H9 (cell line): ENCODE results near the gene SMYD5. TPM values are rescaled to one million over a fixed set of nuclear protein-coding genes. Genes with fewer than 3 reads are reported as not detected.

Source experiments
- DNase-seq: peaks from one replicate; pipeline ENCODE4 v3.0.0-alpha.2; 2017
- H2AFZ ChIP-seq: one replicate; pipeline ENCODE4 v1.6.1; 2013; ENCODE audit warnings: mild to moderate bottlenecking, low read length, control low read depth, moderate library complexity
- H2AK5ac ChIP-seq: 2 replicates; pipeline ENCODE4 v1.6.1; 2013; ENCODE audit warnings: low read length, control low read depth, mixed read lengths; ENCODE audit not compliant: insufficient read length
- H2BK120ac ChIP-seq: one replicate; pipeline ENCODE4 v1.6.1; 2013; ENCODE audit warnings: low read depth, mild to moderate bottlenecking, low read length, control low read depth, inconsistent platforms; ENCODE audit not compliant: poor library complexity, severe bottlenecking
- H2BK12ac ChIP-seq: 2 replicates; pipeline ENCODE4 v1.6.1; 2013; ENCODE audit warnings: low read length, control low read depth, mixed read lengths, low read depth; ENCODE audit not compliant: insufficient read length
- H2BK15ac ChIP-seq: 2 replicates; pipeline ENCODE4 v1.6.1; 2013; ENCODE audit warnings: low read depth, low read length, control low read depth
- H2BK20ac ChIP-seq: one replicate; pipeline ENCODE4 v1.6.1; 2013; ENCODE audit warnings: low read depth, mild to moderate bottlenecking, low read length, control low read depth, inconsistent platforms; ENCODE audit not compliant: poor library complexity, severe bottlenecking
- H2BK5ac ChIP-seq: 2 replicates; pipeline ENCODE4 v1.6.1; 2013; ENCODE audit warnings: low read length, control low read depth, mixed read lengths; ENCODE audit not compliant: insufficient read length
- H3K14ac ChIP-seq: 2 replicates; pipeline ENCODE4 v1.6.1; 2013; ENCODE audit warnings: low read length, control low read depth; ENCODE audit not compliant: insufficient read depth
- H3K18ac ChIP-seq: 2 replicates; pipeline ENCODE4 v1.6.1; 2013; ENCODE audit warnings: low read depth, mild to moderate bottlenecking, mixed read lengths, low read length, control low read depth; ENCODE audit not compliant: insufficient read length
- H3K23ac ChIP-seq: 2 replicates; pipeline ENCODE4 v1.6.1; 2013; ENCODE audit warnings: low read length, control low read depth, mixed read lengths, low read depth; ENCODE audit not compliant: insufficient read length
- H3K23me2 ChIP-seq: 2 replicates; pipeline ENCODE4 v1.6.1; 2013; ENCODE audit warnings: low read depth, mild to moderate bottlenecking, mixed read lengths, low read length, control low read depth; ENCODE audit not compliant: insufficient read length, poor library complexity, severe bottlenecking
- H3K27ac ChIP-seq: 2 replicates; pipeline ENCODE4 v1.5.1; 2013; ENCODE audit warnings: low read length, control low read depth, mixed read lengths, low read depth; ENCODE audit not compliant: insufficient read length
- H3K27me3 ChIP-seq: 2 replicates; pipeline ENCODE4 v1.6.1; 2013; ENCODE audit warnings: low read length, control low read depth, inconsistent platforms; ENCODE audit not compliant: insufficient read depth
- H3K4ac ChIP-seq: 2 replicates; pipeline ENCODE4 v1.6.1; 2013; ENCODE audit warnings: low read depth, mild to moderate bottlenecking, control low read depth, inconsistent platforms, low read length, moderate library complexity
- H3K4me1 ChIP-seq: 2 replicates; pipeline ENCODE4 v1.6.1; 2013; ENCODE audit warnings: low read length, control low read depth, inconsistent platforms; ENCODE audit not compliant: insufficient read depth
- H3K4me2 ChIP-seq: 2 replicates; pipeline ENCODE4 v1.6.1; 2013; ENCODE audit warnings: low read length, control low read depth, mixed read lengths; ENCODE audit not compliant: insufficient read length, insufficient read depth
- H3K56ac ChIP-seq: 2 replicates; pipeline ENCODE4 v1.6.1; 2013; ENCODE audit warnings: low read depth, mild to moderate bottlenecking, mixed read lengths, low read length, control low read depth; ENCODE audit not compliant: insufficient read length
- H3K79me1 ChIP-seq: 2 replicates; pipeline ENCODE4 v1.6.1; 2013; ENCODE audit warnings: low read depth, mild to moderate bottlenecking, moderate library complexity, low read length, control low read depth, inconsistent platforms; ENCODE audit not compliant: insufficient read depth, poor library complexity, severe bottlenecking
- H3K79me2 ChIP-seq: 2 replicates; pipeline ENCODE4 v1.6.1; 2013; ENCODE audit warnings: low read length, control low read depth, inconsistent platforms; ENCODE audit not compliant: insufficient read depth
- H3K9ac ChIP-seq: 2 replicates; pipeline ENCODE4 v1.6.1; 2013; ENCODE audit warnings: low read length, control low read depth, mixed read lengths; ENCODE audit not compliant: insufficient read length; ENCODE audit errors: extremely low read depth
- H3K9me3 ChIP-seq: one replicate; pipeline ENCODE4 v1.6.1; 2013; ENCODE audit warnings: low read depth, low read length, inconsistent platforms; ENCODE audit not compliant: control insufficient read depth
- H3T11ph ChIP-seq: one replicate; pipeline ENCODE4 v1.6.1; 2013; ENCODE audit warnings: mild to moderate bottlenecking, low read length, control low read depth, inconsistent platforms
- H4K20me1 ChIP-seq: one replicate; pipeline ENCODE4 v1.6.1; 2013; ENCODE audit not compliant: control insufficient read depth, insufficient read length, insufficient read depth
- H4K5ac ChIP-seq: 2 replicates; pipeline ENCODE4 v1.6.1; 2013; ENCODE audit warnings: low read depth, mild to moderate bottlenecking, mixed read lengths, low read length, control low read depth; ENCODE audit not compliant: insufficient read length
- H4K8ac ChIP-seq: replicated peaks from 2 replicates; pipeline ENCODE4 v1.6.1; 2013; ENCODE audit warnings: low read length, control low read depth, mixed read lengths, low read depth; ENCODE audit not compliant: insufficient read length
- H4K91ac ChIP-seq: 2 replicates; pipeline ENCODE4 v1.6.1; 2013; ENCODE audit warnings: low read depth, mild to moderate bottlenecking, moderate library complexity, mixed read lengths, low read length, control low read depth; ENCODE audit not compliant: insufficient read length
- H3K27ac Mint-ChIP-seq, 3 experiments: 2 replicates in 2 of 3; 3 replicates in 1 of 3; pipeline ENCODE4 v1.8.0; 2020 to 2021; ENCODE audit warnings: mixed read lengths in 3 of 3, mild to moderate bottlenecking in 1 of 3, moderate library complexity in 1 of 3
- H3K27me3 Mint-ChIP-seq: 2 replicates; pipeline ENCODE4 v1.8.0; 2021; ENCODE audit warnings: low read depth, mild to moderate bottlenecking, moderate library complexity, mixed read lengths
- H3K36me3 Mint-ChIP-seq, 3 experiments: 2 replicates in 2 of 3; 3 replicates in 1 of 3; pipeline ENCODE4 v1.8.0; 2020 to 2021; ENCODE audit warnings: low read depth in 3 of 3, mixed read lengths in 3 of 3; ENCODE audit not compliant: insufficient read depth in 1 of 3
- H3K4me1 Mint-ChIP-seq, 2 experiments: 2 replicates each; pipeline ENCODE4 v1.8.0; 2020; ENCODE audit warnings: mixed read lengths in 2 of 2
- H3K4me3 Mint-ChIP-seq, 2 experiments: 2 replicates in 1 of 2; 3 replicates in 1 of 2; pipeline ENCODE4 v1.8.0; 2020 to 2021; ENCODE audit warnings: mild to moderate bottlenecking in 2 of 2, mixed read lengths in 2 of 2, moderate library complexity in 1 of 2
- H3K9me3 Mint-ChIP-seq, 2 experiments: 2 replicates in 1 of 2; 3 replicates in 1 of 2; pipeline ENCODE4 v1.8.0; 2020; ENCODE audit warnings: mild to moderate bottlenecking in 2 of 2, mixed read lengths in 2 of 2, moderate library complexity in 1 of 2
- CTCF ChIP-seq: fragments of 200-600 bp; sonication (generic); conservative IDR thresholded peaks from 3 replicates; pipeline ENCODE4 v1.8.0; 2021; ENCODE audit warnings: antibody characterized with exemption, mild to moderate bottlenecking
- WGBS: extraction: QIAGEN DNeasy Blood & Tissue Kit; methylation state at CpG from one replicate; pipeline ENCODE4 v1.1.7; 2013; ENCODE audit warnings: missing lambda C conversion rate, low lambda C conversion rate, mixed read lengths; ENCODE audit not compliant: insufficient read length; ENCODE audit errors: extremely low coverage; 5-methylcytosine and 5-hydroxymethylcytosine counted together
- total RNA-seq: library from RNA; stranded (reverse); gene quantifications from 2 replicates; pipeline ENCODE4 v1.2.1, GENCODE V29; 2021

Gene SMYD5
- total RNA-seq, 1 experiment from 2014 or later, result 45.2 TPM

DNA sequence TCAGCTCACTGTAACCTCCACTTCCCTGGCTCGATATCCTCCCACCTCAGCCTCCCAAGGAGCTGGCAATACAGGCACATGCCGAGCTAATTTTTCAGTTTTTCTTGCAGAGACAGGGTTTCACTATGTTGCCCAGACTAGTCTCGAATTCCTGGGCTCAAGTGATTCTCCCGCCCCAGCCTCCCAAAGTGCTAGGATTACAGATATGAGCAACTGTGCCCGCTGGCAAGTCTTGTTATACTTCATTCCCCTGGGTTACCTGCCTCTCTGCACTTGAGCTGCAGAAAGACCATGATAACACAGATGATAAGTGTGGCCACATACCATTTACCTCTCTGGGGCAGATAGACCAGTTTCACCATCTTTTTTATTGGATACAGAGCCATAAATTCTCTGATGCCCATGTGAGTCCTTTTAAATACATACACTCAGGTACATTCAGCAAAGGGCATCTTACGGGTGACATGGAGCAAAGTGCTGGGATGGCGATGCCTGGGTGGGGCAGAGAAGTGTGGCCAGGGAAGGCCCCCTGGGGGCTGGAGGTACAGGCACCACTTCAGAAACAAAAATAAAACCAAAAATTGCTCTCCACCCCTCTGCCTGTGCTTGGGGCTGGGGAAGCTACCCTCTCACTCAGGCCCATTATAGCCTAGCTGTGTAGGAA, 40.4 kb downstream of the SMYD5 start:
- Histone ChIP-seq H4K20me1 (no peaks in the 10 kb centered on the region), H3K56ac (no peak overlapping the region), H4K91ac (no peak overlapping the region), H3K79me2 (no peaks in the 10 kb centered on the region), H3K23me2 (no peaks in the 10 kb centered on the region), H3K23ac (no peak overlapping the region), H3K4me2 (no peak overlapping the region), H2AFZ (no peak overlapping the region), H4K8ac (no peak overlapping the region), H2BK15ac (no peak overlapping the region), H3K4me1 (no peaks in the 10 kb centered on the region), H2BK5ac (no peak overlapping the region), H3K9ac (no peak overlapping the region), H2AK5ac (no peak overlapping the region), H3K18ac (no peak overlapping the region), H3K27me3 (no peaks in the 10 kb centered on the region), H3K27ac (no peak overlapping the region), H2BK20ac (no peak overlapping the region), H3K4ac (no peak overlapping the region), H3T11ph (no peak overlapping the region), H2BK120ac (no peak overlapping the region), H4K5ac (no peak overlapping the region), H3K14ac (no peak overlapping the region), H3K79me1 (no peaks in the 10 kb centered on the region), H2BK12ac (no peak overlapping the region), H3K9me3 (no peaks in the 10 kb centered on the region)
- no peak for TF ChIP-seq CTCF
- no peak overlapping the region for H3K4me3 Mint-ChIP-seq
- no peaks in the 10 kb centered on the region for H3K27me3 Mint-ChIP-seq
- DNase-seq, result no peak
- H3K36me3 Mint-ChIP-seq, result peaks cover 37 to 61% (median 45%) of the 10 kb centered on the region in 3 experiments
- WGBS, result no CpG with 5 or more reads among the region's 7 CpGs
- H3K27ac Mint-ChIP-seq, result no peak overlapping the region
- H3K4me1 Mint-ChIP-seq, result peaks cover 10 to 16% of the 10 kb centered on the region in 2 experiments
- H3K9me3 Mint-ChIP-seq, result no peaks in the 10 kb centered on the region; a peak in 1 of 5 replicates
